ENCODE measurements around the gene C17orf50.

DNA sequence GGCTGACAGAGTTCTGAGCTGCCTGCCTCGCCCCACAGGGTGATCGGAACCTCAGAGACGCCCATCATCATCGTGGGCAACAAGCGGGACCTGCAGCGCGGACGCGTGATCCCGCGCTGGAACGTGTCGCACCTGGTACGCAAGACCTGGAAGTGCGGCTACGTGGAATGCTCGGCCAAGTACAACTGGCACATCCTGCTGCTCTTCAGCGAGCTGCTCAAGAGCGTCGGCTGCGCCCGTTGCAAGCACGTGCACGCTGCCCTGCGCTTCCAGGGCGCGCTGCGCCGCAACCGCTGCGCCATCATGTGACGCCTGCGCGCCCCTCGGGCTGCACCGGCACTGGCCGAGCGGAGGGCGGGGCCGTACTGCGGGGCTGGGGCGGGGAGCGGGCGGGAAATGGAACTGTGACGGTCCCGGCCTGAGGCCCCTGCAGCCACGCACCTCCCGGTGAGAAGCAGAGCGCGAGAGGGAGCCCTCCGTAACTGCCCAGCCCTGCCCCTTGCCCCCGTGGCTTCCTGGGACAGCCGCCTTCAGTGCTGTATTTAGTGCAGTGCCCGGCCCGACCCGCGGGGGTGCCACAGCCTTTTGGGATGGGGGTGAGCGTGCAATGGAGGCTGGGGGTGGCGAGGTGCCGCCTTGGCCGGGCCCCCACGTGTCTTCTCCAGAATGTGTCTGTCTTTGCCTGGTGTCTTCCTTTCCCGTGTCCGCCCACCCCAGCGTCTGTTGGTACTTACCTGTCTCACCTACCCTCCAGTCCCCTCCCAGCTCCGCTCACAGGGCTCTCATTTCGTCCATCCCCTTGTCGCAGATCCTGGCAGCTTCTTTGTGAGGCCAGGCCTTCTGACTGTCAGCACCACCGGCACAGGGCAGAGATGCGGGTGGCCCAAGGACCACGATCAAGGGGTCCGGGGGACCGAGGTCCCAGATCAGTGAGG lies 19.4 kb upstream of the C17orf50 start:
- TF ChIP-seq, protein P1, sequence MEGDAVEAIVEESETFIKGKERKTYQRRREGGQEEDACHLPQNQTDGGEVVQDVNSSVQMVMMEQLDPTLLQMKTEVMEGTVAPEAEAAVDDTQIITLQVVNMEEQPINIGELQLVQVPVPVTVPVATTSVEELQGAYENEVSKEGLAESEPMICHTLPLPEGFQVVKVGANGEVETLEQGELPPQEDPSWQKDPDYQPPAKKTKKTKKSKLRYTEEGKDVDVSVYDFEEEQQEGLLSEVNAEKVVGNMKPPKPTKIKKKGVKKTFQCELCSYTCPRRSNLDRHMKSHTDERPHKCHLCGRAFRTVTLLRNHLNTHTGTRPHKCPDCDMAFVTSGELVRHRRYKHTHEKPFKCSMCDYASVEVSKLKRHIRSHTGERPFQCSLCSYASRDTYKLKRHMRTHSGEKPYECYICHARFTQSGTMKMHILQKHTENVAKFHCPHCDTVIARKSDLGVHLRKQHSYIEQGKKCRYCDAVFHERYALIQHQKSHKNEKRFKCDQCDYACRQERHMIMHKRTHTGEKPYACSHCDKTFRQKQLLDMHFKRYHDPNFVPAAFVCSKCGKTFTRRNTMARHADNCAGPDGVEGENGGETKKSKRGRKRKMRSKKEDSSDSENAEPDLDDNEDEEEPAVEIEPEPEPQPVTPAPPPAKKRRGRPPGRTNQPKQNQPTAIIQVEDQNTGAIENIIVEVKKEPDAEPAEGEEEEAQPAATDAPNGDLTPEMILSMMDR (CRISPR knock-in tag; IDR thresholded peaks at IDR 0.05) = no peak
- no peak for TF ChIP-seq MAF1 (CRISPR knock-in tag; IDR thresholded peaks at IDR 0.05; ENCODE audit: borderline replicate concordance)
- TF ChIP-seq NCOR1 (IDR thresholded peaks at IDR 0.05; ENCODE audit: borderline replicate concordance, low read length) = no peak
- TF ChIP-seq, protein P2, sequence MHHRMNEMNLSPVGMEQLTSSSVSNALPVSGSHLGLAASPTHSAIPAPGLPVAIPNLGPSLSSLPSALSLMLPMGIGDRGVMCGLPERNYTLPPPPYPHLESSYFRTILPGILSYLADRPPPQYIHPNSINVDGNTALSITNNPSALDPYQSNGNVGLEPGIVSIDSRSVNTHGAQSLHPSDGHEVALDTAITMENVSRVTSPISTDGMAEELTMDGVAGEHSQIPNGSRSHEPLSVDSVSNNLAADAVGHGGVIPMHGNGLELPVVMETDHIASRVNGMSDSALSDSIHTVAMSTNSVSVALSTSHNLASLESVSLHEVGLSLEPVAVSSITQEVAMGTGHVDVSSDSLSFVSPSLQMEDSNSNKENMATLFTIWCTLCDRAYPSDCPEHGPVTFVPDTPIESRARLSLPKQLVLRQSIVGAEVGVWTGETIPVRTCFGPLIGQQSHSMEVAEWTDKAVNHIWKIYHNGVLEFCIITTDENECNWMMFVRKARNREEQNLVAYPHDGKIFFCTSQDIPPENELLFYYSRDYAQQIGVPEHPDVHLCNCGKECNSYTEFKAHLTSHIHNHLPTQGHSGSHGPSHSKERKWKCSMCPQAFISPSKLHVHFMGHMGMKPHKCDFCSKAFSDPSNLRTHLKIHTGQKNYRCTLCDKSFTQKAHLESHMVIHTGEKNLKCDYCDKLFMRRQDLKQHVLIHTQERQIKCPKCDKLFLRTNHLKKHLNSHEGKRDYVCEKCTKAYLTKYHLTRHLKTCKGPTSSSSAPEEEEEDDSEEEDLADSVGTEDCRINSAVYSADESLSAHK (CRISPR knock-in tag; IDR thresholded peaks at IDR 0.05; ENCODE audit: borderline replicate concordance) = no peak
- no peak for TF ChIP-seq ZNF670 (CRISPR knock-in tag; IDR thresholded peaks at IDR 0.05; ENCODE audit: borderline replicate concordance)
- TF ChIP-seq ZFAT (CRISPR knock-in tag; conservative IDR thresholded peaks at IDR 0.05) = no peak
- TF ChIP-seq, protein P3, sequence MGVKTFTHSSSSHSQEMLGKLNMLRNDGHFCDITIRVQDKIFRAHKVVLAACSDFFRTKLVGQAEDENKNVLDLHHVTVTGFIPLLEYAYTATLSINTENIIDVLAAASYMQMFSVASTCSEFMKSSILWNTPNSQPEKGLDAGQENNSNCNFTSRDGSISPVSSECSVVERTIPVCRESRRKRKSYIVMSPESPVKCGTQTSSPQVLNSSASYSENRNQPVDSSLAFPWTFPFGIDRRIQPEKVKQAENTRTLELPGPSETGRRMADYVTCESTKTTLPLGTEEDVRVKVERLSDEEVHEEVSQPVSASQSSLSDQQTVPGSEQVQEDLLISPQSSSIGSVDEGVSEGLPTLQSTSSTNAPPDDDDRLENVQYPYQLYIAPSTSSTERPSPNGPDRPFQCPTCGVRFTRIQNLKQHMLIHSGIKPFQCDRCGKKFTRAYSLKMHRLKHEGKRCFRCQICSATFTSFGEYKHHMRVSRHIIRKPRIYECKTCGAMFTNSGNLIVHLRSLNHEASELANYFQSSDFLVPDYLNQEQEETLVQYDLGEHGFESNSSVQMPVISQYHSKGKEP (CRISPR knock-in tag; IDR thresholded peaks at IDR 0.05) = no peak
- no peak for TF ChIP-seq MATR3 (CRISPR knock-in tag; IDR thresholded peaks at IDR 0.05)
- TF ChIP-seq CBX2 (IDR thresholded peaks at IDR 0.05; ENCODE audit: low read depth, low read length) = no peak
- no peak for TF ChIP-seq CBX2 (CRISPR knock-in tag; IDR thresholded peaks at IDR 0.05; ENCODE audit: low read depth)
- TF ChIP-seq ERF (CRISPR knock-in tag; IDR thresholded peaks at IDR 0.05) = no peak
- TF ChIP-seq, protein P4, sequence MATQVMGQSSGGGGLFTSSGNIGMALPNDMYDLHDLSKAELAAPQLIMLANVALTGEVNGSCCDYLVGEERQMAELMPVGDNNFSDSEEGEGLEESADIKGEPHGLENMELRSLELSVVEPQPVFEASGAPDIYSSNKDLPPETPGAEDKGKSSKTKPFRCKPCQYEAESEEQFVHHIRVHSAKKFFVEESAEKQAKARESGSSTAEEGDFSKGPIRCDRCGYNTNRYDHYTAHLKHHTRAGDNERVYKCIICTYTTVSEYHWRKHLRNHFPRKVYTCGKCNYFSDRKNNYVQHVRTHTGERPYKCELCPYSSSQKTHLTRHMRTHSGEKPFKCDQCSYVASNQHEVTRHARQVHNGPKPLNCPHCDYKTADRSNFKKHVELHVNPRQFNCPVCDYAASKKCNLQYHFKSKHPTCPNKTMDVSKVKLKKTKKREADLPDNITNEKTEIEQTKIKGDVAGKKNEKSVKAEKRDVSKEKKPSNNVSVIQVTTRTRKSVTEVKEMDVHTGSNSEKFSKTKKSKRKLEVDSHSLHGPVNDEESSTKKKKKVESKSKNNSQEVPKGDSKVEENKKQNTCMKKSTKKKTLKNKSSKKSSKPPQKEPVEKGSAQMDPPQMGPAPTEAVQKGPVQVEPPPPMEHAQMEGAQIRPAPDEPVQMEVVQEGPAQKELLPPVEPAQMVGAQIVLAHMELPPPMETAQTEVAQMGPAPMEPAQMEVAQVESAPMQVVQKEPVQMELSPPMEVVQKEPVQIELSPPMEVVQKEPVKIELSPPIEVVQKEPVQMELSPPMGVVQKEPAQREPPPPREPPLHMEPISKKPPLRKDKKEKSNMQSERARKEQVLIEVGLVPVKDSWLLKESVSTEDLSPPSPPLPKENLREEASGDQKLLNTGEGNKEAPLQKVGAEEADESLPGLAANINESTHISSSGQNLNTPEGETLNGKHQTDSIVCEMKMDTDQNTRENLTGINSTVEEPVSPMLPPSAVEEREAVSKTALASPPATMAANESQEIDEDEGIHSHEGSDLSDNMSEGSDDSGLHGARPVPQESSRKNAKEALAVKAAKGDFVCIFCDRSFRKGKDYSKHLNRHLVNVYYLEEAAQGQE (IDR thresholded peaks at IDR 0.05; ENCODE audit: borderline replicate concordance in 1 of 2, low read depth in 1 of 2, low read length in 2 of 2) = no peak
- TF ChIP-seq ZNF589 (CRISPR knock-in tag; conservative IDR thresholded peaks at IDR 0.05) = no peak
- TF ChIP-seq, protein P5, sequence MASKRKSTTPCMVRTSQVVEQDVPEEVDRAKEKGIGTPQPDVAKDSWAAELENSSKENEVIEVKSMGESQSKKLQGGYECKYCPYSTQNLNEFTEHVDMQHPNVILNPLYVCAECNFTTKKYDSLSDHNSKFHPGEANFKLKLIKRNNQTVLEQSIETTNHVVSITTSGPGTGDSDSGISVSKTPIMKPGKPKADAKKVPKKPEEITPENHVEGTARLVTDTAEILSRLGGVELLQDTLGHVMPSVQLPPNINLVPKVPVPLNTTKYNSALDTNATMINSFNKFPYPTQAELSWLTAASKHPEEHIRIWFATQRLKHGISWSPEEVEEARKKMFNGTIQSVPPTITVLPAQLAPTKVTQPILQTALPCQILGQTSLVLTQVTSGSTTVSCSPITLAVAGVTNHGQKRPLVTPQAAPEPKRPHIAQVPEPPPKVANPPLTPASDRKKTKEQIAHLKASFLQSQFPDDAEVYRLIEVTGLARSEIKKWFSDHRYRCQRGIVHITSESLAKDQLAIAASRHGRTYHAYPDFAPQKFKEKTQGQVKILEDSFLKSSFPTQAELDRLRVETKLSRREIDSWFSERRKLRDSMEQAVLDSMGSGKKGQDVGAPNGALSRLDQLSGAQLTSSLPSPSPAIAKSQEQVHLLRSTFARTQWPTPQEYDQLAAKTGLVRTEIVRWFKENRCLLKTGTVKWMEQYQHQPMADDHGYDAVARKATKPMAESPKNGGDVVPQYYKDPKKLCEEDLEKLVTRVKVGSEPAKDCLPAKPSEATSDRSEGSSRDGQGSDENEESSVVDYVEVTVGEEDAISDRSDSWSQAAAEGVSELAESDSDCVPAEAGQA (IDR thresholded peaks at IDR 0.05; ENCODE audit: low read depth) = no peak
- TF ChIP-seq, protein P5 (CRISPR knock-in tag; IDR thresholded peaks at IDR 0.05; ENCODE audit: borderline replicate concordance) = no peak
